B cell (primary cell): Measurements from ENCODE around the gene SYTL1. TPM values are rescaled to one million over a fixed set of nuclear protein-coding genes. Genes with fewer than 3 reads are reported as not detected.

Experiments used
- ATAC-seq: fragments of 200-7000 bp; cut with Tn5 transposase; one replicate; pipeline ENCODE4 v1.10.0; 2021; ENCODE audit warnings: low read depth, mild to moderate bottlenecking, moderate number of reproducible peaks, moderate library complexity
- CTCF ChIA-PET: fragments of 350-600 bp; sonication (Branson Sonifier 250); formaldehyde crosslinking; loops from one replicate; lab custom pipeline; 2021; ENCODE audit warnings: antibody characterized with exemption, inconsistent platforms; lab: Charles Lee
- POLR2A ChIA-PET: fragments of 350-600 bp; sonication (Branson Sonifier 250); formaldehyde crosslinking; loops from one replicate; lab custom pipeline; 2021; ENCODE audit warnings: antibody characterized with exemption; lab: Charles Lee
- DNase-seq: peaks from one replicate; pipeline ENCODE4 v3.0.0; 2013
- H2AFZ ChIP-seq: 2 replicates; pipeline ENCODE4 v1.6.1; 2012; ENCODE audit warnings: mild to moderate bottlenecking, low read depth, low read length; ENCODE audit not compliant: insufficient read depth, poor library complexity, severe bottlenecking
- H3K27ac ChIP-seq, 2 donors: 1 replicate in 1 of 2; 2 replicates in 1 of 2; pipeline ENCODE4 v1.5.1; 2012 to 2013; ENCODE audit warnings: low read length in 2 of 2, mild to moderate bottlenecking in 2 of 2, moderate library complexity in 1 of 2
- H3K27me3 ChIP-seq, 4 experiments: fragments of 200-600 bp in 1 of 4; sonication (generic) in 1 of 4; replicated peaks in 1 of 4; 1 replicate in 2 of 4; 2 replicates in 2 of 4; pipeline versions ENCODE4 v1.6.1 to v1.7.0; 2013 to 2016; ENCODE audit warnings: low read length in 3 of 4, mild to moderate bottlenecking in 2 of 4, mixed read lengths in 1 of 4, moderate library complexity in 1 of 4; ENCODE audit not compliant: insufficient read depth in 4 of 4, control insufficient read depth in 3 of 4; ENCODE audit errors: control extremely low read depth in 1 of 4
- H3K36me3 ChIP-seq, 2 experiments: replicated peaks in 1 of 2; 1 replicate in 1 of 2; 2 replicates in 1 of 2; pipeline versions ENCODE4 v1.6.1 to v1.7.1; 2013; ENCODE audit warnings: low read length in 1 of 2; ENCODE audit not compliant: insufficient read depth in 2 of 2, control insufficient read depth in 1 of 2; ENCODE audit errors: control extremely low read depth in 1 of 2, extremely low read depth in 1 of 2
- H3K4me1 ChIP-seq, 2 donors: fragments of 200-600 bp in 1 of 2; sonication (generic) in 1 of 2; 1 replicate in 1 of 2; 2 replicates in 1 of 2; pipeline versions ENCODE4 v1.5.1 to v1.6.1; 2013 to 2017; ENCODE audit warnings: low read length in 2 of 2; ENCODE audit not compliant: control insufficient read depth in 2 of 2, insufficient read depth in 2 of 2
- H3K4me2 ChIP-seq: replicated peaks from 2 replicates; pipeline ENCODE3; 2012; ENCODE audit warnings: mild to moderate bottlenecking, low read depth, low read length; ENCODE audit not compliant: poor library complexity, severe bottlenecking
- H3K4me3 ChIP-seq, 5 experiments: fragments of 200-600 bp in 1 of 5; sonication (generic) in 1 of 5; 1 replicate in 3 of 5; 2 replicates in 2 of 5; pipeline versions ENCODE4 v1.5.1 to v1.7.0; 2011 to 2016; ENCODE audit warnings: low read length in 4 of 5, mild to moderate bottlenecking in 4 of 5, low read depth in 2 of 5, control low read depth in 1 of 5, moderate library complexity in 1 of 5; ENCODE audit not compliant: insufficient read depth in 1 of 5; ENCODE audit errors: control extremely low read depth in 1 of 5, extremely low read depth in 1 of 5
- H3K79me2 ChIP-seq: fragments of 200-600 bp; sonication (generic); one replicate; pipeline ENCODE4 v1.6.0; 2016; ENCODE audit warnings: low read length; ENCODE audit not compliant: control insufficient read depth, insufficient read depth
- H3K9ac ChIP-seq: fragments of 200-600 bp; sonication (generic); 2 replicates; pipeline ENCODE4 v1.6.1; 2017; ENCODE audit warnings: mild to moderate bottlenecking, low read length, moderate library complexity
- H3K9me3 ChIP-seq, 3 donors: one replicate each; pipeline versions ENCODE4 v1.6.1 to v1.7.1; 2013; ENCODE audit warnings: low read length in 2 of 3; ENCODE audit not compliant: control insufficient read depth in 2 of 3, insufficient read depth in 1 of 3; ENCODE audit errors: control extremely low read depth in 1 of 3
- H4K20me1 ChIP-seq: 2 replicates; pipeline ENCODE4 v1.6.0; 2012; ENCODE audit warnings: mild to moderate bottlenecking, low read length; ENCODE audit not compliant: insufficient read depth, control insufficient read depth, poor library complexity, severe bottlenecking
- H3K27ac Mint-ChIP-seq: one replicate; pipeline ENCODE4 v1.8.0; 2021; ENCODE audit warnings: mixed read lengths
- H3K27me3 Mint-ChIP-seq: one replicate; pipeline ENCODE4 v1.8.0; 2021; ENCODE audit warnings: mixed read lengths
- H3K4me1 Mint-ChIP-seq: one replicate; pipeline ENCODE4 v1.8.0; 2021; ENCODE audit warnings: mixed read lengths
- H3K4me3 Mint-ChIP-seq: one replicate; pipeline ENCODE4 v1.8.0; 2021; ENCODE audit warnings: mixed read lengths
- H3K9me3 Mint-ChIP-seq: one replicate; pipeline ENCODE4 v1.8.0; 2022; ENCODE audit warnings: mixed read lengths; ENCODE audit not compliant: insufficient read depth
- CTCF ChIP-seq: fragments of 200-600 bp; IDR thresholded peaks from one replicate; pipeline ENCODE4 v1.8.0; 2022; ENCODE audit warnings: antibody characterized with exemption, mild to moderate bottlenecking
- EZH2 ChIP-seq: IDR thresholded peaks from 2 replicates; pipeline ENCODE4 v1.6.1; 2012; ENCODE audit warnings: borderline replicate concordance, low read depth, mild to moderate bottlenecking, moderate library complexity, low read length; ENCODE audit not compliant: insufficient read depth, poor library complexity, severe bottlenecking
- WGBS: methylation state at CpG from one replicate; pipeline ENCODE4 v1.1.5; 2013; ENCODE audit warnings: missing lambda C conversion rate; ENCODE audit not compliant: insufficient coverage; 5-methylcytosine and 5-hydroxymethylcytosine counted together
- intact Hi-C: fragments of 100-400 bp; cut with micrococcal nuclease; formaldehyde crosslinking; loops from one replicate; pipeline ENCODE4 v1.10.0; 2022
- polyA plus RNA-seq: library from polyadenylated mRNA; depleted of rRNA; stranded (reverse); fragments of >200 nt; gene quantifications from 2 replicates; pipeline ENCODE4 v1.2.3, GENCODE V29; 2012
- total RNA-seq, 2 donors: library from RNA; stranded (reverse); fragments of 120-200 nt in 1 of 2; gene quantifications; 1 replicate in 1 of 2; 2 replicates in 1 of 2; pipeline versions ENCODE4 v1.2.3 to v1.2.4, GENCODE V29; 2013 to 2022

Gene SYTL1
- total and polyA plus RNA-seq, 2 donors (not counting 1 experiment from before 2014, with no cell fraction given) = 159 to 444 TPM

GRCh38 chr1:27342778-27343638 lies 1.2 kb downstream of the SYTL1 start:
- 1% methylated on average over 30 of the region's 31 CpGs for WGBS
- no peaks in the 10 kb centered on the region for H3K27me3 ChIP-seq
- H3K9me3 ChIP-seq = peaks cover 0 to 7% (median 0%) of the 10 kb centered on the region in 3 donors
- H3K9me3 Mint-ChIP-seq = no peaks in the 10 kb centered on the region
- DNase-seq = peak; percentile 82
- peak overlapping the region; percentile 61 to 89 (median 79) for H3K4me3 ChIP-seq
- peak overlapping the region; percentile 77 for H3K9ac ChIP-seq
- intact Hi-C loops = no loop called here
- H3K27ac Mint-ChIP-seq = peak overlapping the region; percentile 98
- TF ChIP-seq CTCF (no peak), EZH2 (no peak)
- peak overlapping the region; percentile 84 for H2AFZ ChIP-seq
- POLR2A ChIA-PET = interaction anchor here (1.6 to 2.1 kb wide), 2 partner anchors 15 to 22 kb away, joined by 6 to 14 read pairs; partner anchors contain the start of gene MAP3K6
- H3K27ac ChIP-seq = peak overlapping the region; percentile 85 to 88
- peaks cover 12% of the 10 kb centered on the region for H4K20me1 ChIP-seq
- H3K36me3 ChIP-seq = peaks cover 0 to 30% of the 10 kb centered on the region in 2 experiments
- H3K4me1 ChIP-seq = peaks cover 37 to 59% of the 10 kb centered on the region in 2 donors
- peak overlapping the region; percentile 89 for H3K4me2 ChIP-seq
- H3K4me3 Mint-ChIP-seq = peak overlapping the region; percentile 96
- H3K79me2 ChIP-seq = peaks cover 51% of the 10 kb centered on the region
- H3K4me1 Mint-ChIP-seq = peaks cover 68% of the 10 kb centered on the region
- CTCF ChIA-PET = interaction anchor here (1.1 to 12.7 kb wide), 8 partner anchors 10 to 52 kb away, joined by 3 to 132 read pairs (median 10); partner anchors contain the start of gene MAP3K6
- H3K27me3 Mint-ChIP-seq = no peaks in the 10 kb centered on the region
- ATAC-seq = peak; percentile 56
